GM19035 (cell line): ENCODE measurements around the gene NDST1.
"Not testable (repeated sequence)": the region's sequence is repeated elsewhere in the genome, so short reads cannot be mapped to it uniquely, and the experiment has no call there.

ENCODE experiments used
- ATAC-seq: cut with Tn5 transposase; IDR thresholded peaks from one replicate; pipeline ENCODE4 v1.9.1; 2021; ENCODE audit not compliant: unreplicated experiment

The NDST1 gene

DNA sequence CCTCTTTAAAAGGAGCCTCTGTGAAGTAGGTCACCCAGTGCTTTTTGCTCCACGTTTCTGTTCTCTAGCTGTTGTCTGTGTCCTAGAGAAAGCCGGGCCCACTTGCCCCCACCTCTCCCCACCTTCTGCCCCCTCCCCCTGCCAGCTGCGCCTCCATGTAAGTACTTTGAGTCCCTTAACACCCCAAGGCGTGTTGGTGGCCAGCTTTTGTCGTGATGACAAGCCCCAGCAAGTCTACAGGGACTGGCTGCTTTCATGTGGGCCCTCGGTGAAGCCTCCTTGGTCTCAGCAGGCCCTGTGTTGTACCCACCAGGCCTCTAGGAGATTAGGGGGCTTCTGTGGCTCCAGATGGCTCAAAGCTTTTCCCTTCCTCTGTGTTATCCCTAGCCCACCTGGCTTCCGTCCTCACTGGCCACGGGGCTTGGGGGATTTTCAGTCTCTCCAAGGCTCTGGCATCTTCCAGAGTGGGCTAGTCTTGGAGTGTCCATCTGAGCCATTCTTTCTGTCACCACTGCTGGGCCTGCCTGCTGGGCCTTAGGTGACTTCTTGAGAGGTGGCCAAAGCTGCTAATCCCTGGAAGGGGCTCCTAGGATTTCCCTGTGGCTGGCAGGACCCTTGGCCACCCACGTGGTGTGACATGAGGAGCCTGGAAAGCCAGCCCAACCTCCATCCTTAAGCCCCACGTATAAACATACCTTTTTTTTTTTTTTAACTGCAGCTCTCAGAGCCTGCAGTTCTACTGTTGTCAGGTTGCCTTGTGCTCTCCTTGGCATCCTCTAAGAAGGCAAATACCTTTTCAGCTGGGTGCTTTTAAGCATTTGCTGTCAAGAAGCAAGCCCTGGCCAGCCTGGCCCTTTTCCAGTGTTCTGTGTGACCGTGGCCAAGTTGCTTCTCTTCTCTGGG lies 1.1 kb upstream of the NDST1 start:
- ATAC-seq: no peak

DNA sequence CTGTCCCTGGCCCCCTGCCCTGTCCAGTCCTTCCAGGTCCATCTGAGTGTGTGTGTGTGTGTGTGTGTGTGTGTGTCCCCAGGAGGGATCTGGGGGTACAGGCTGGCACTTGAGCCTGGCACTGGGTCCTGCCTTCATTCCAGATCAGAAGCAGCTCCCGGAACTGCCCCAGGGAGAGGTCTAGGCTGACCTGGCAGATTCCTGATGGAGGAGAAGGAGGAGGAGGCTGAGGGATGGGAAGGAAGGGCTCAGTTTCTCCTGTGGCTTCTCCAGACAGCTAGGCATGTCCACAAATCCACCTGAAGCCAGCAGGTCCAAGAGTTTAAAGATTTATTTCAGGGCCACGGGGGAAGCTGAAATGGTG lies 328 bp downstream of the NDST1 start:
- no peak for ATAC-seq

DNA sequence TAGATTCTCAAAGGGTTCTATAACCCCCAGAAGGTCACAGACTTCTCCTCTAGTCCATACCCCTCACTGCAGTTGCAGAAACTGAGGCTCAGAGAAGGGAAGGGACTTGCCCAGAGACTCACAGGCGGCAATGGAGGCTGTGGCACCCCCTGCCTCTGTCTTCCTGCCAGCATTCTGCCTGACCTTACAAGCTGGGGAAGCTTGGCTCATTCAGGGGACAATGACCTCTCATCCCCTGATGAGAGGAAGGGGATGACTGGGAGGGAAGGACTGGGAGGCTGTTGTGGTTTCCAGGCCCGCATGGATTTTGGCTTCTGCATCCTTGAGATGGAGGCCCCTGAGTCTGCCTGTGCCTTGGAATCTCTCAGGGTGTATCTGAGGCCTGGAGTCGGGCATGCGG lies 897 bp downstream of the NDST1 start:
- ATAC-seq: no peak

DNA sequence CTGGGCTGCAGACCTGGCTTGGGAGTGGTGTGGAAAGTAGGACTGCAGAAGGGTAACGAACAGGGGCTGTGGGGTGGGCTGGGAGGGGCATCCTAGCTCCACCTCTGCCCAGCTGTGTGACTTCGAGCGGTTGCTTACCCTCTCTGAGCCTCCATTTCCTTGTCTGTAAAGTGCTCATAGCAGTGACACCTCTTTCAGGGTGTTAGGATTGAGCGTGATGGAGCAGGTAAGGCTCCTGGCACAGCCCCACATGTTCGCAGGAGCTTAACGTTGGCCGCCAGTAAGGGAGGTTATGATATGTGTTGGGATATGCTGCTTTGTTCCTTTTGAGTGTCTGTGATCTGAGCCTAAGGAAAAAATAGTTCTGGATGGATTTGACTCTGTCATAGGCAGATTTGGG lies 2.1 kb downstream of the NDST1 start:
- ATAC-seq: no peak

DNA sequence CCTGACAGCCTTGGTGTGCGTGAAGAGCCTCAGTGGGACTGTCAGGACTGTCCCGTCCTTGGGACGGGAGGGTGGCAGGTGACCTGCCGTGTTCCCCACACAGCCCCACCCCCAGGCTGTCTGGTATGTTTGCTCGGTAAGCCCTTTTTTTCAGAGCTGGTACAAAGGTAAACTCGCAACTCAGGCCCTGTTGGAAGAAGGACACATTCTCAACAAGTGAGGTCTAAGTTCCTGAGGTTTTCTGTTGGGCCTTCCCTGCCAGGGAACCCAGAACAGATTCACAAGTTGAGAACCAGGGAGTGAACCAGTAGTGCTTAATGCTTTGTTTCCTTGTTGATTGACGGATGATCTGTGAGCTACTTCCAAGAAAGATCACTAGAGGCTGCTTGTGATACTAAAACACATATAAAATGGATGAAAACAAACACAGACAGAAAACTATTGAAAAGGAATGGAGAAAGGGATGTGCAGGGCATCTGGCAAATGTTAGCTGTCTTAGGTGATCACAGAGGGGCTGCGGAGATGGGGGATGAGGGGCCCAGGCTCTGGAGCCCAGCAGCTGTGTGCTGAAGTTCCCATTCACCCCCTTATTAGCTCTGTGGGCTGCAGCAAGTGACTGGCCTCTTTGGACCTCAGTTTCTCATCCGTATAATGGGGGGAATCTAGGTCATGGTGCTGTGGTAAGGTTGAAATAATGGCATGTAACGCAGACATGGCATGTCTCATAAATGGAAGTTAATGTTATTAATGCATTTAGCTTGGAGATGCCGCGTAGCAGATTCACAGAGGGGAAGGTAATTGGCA lies 2.7 kb downstream of the NDST1 start:
- no peak for ATAC-seq

DNA sequence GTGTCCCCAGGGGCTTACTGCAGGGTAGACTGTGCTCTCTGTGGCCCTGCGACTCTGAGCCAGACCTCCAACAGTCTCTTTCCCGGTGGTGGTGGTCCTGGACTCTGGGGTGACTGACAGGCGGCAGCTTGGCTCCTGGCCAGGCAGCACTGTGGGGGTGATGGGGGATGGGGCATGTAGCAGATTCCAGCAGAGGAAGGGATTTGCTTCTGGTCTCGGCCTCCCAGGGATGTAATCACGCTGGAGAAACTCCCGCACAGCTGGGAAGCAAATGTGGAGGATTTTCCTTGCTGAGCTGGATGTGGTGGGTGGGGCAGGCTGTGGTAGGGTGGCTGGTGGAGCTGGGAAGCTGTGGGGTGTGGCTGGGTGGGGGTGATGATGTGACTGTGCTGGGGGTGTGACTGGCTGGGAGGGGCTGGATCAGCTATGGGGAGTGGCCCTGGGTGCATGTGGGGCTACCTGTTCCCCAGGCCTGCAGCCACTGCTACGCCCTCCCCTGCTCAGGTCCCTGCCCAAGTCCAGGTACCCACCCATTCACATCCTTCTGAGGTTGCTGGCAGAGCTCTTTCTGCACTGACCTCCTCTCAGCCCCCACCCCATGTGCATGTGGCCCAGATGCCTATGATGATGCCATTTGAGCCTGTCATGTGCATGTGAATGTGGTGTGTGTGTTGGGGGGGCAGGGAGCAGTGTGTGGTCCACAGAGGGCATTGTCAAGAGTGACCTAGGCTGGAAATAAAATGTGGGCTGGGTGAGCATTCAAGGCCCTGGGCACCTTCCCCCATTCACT lies 3.8 kb downstream of the NDST1 start:
- no peak for ATAC-seq

DNA sequence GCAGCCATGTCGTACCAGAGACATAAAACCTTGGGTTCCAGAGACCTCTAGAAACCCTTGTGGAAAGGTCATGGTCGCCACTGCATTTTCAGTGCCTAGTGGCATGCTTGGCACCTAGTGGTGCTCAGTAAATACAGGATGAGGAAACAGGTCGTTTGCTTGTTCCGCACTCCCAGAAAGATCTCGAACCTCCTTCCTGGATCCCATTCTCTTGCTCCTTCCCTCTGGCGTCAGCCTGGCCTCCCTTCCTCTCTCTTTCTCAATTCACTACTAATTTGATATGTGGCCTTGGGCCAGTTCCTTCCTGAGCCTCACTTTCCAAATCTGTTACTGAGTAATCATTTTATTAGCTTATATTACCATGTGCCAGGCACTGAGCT lies 4.4 kb downstream of the NDST1 start:
- no peak for ATAC-seq

DNA sequence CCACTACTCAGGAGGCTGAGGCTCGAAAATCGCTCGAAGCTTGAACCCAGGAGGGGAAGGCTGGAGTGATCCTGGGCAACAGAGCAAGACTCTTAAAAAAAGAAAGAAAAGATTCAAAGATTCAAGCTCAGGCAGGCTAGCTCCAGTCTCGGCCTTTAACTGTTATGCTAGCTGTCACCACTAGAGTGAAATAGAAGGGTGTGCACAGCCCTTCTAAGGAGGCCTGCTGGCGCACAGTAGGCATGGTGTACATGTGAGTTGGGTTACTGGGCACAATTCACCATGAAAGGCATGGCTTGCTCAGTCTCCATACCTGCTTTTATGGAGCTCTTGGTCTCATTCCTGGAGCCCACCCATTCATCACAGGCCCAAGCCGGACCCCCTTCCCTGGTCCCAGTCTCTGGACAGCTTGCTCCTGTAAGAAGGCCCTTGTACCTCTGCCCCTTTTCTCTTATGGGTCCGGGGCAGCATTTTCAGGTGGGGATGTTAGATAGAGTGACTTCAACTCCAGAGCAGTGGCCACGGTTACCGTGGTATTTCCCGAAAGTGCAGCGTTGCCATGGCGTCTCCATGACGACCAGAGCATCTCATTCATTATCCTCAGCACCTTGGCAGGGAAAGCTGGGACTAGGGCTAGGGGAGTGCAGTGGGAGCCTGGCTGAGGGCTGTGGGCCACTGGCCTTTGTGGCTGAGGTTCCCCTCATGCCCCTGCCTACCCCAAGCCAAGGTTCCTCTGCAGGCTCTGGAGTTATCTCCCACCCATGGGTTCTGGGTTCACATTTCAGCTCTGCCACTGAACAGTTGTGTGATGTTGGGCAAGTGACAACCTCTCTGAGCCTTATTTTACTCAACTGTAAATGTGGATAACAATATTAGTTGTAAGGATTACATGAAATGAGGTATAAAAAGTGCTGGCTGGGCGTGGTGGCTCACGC lies 5.7 kb downstream of the NDST1 start:
- ATAC-seq: no peak

DNA sequence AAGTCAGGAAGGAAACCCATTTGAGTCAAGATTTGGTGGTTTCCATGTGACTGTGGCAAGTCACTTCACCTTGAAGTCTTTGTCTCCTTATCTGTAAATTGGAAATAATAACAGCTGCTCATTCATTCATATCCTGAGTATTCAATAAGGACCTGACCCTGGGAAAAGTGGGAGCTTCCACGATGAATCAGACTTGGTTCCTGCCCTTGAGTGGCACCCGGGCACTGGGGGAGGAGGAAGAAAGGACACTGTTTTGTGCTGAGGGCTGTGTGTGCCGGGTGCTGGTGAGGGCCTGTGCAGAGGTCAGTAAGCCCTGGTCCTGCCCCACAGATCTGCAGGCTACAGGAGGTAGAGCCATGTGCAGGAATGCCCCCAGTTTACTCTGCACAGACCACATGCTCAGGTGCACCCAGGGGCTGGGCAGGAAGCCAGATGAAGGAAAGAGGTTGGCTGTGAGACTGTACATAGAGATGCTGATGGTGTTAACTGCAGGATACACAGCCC lies 6.8 kb downstream of the NDST1 start:
- ATAC-seq: no peak

DNA sequence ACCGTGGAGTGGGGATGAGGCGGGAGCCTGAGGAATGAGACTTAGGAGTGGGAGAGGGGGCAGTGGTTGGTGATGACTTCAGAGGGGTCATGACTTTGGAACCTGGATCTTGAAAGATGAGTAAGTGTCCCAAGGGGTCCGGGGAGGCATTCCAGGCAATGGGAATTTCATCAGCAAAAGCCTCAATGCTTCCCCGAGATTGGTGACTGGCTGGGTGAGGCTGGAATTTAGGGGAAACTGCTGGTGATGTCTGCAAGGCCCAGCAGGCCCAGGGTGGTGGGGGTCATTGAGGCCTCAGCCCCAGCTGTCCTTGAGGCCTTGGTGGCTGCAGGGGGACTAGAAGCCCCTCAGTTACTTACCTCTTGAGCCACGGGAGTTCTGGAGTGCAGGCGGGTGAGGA lies 7.5 kb downstream of the NDST1 start:
- ATAC-seq: no peak

DNA sequence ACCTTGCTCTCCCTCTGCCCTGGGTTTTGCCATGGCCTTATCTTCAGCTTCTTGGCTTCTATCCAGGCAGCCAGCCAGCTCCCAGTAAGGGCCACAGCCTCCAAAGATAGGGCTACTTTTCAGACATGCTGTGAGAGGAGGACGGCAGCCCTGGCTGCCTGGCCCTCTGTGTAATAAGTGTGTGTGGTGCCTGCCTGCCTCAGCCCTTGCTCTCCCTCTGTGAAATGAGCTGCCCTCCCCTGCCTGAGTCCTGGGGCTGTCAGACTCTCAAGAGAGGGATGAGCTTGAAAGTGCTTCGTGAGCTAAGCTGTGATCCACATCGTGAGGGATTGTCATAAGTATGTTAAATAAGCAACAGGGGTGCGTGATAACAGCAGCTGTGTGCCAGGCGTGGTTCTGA lies 8.1 kb downstream of the NDST1 start:
- no peak for ATAC-seq

DNA sequence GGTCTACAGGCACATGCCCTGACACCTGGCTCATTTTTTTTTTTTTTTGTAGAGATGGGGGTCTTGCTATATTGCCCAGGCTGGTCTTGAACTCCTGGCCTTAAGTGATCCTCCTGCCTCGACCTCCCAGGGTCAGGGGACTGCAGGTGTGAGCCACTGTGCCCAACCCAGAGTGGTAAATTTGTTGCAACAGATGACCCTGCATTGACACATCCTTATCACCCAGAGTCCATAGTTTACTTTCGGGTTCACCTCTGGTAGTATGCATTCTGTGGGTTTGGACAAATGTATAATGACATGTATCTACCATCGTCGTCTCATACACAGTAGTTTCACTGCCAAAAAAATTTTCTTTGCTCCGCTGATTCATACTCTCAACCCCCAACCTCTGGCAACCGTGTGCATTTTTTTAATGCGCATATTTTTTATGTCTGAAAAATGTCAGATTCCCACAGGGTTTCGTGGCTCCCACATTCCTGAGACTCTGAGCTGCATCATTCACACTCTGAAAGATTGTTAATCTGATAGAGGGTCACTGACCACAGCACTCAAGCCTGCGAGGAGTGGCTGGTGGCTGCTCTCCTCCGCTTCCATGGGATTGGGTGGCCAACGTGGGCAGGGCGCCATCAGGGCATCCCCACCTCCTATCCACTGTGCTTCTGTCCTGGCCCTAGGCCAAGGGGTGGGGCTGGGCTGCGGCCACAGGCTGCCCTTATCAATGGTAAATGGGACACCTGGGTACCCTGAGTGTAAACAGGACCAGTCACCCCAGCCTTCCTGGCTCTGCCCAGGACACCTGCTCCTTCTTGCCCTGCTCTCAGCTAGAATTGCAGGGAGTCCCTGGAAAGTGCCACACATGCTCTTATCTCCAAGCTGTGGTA lies 9.6 kb downstream of the NDST1 start:
- no peak for ATAC-seq

DNA sequence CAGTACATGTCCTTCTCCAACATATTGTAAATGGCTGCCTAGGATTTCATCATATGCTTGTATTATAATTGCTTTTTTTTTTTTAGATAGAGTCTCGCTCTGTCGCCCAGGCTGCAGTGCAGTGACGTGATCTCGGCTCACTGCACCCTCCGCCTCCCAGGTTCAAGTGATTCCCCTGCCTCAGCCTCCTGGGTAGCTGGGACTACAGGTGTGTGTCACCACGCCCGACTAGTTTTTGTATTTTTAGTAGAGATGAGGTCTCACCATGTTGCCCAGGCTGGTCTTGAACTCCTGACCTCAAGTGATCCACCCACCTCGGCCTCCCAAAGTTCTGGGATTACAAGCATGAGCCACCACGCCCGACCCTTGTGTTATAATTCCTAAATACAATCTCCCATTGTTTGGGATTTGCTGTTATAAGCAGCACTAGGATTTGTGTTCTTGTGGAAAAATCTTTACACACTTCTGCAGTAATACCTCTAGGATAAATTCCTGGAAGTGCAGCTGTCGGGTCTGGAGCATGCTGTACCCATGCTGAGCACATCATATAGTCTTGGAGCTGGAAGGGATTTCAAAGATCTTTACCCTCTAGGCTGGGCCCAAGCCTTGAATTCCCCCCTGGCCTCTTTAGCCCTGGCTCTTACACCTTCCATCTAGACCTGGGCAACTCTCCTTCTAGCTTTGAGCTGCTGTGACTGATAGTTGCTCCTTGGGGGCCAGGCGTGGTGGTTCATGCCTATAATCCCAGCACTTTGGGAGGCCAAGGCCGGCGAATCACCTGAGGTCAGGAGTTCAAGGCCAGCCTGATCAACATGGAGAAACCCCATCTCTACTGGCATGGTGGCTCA lies 11.0 kb downstream of the NDST1 start:
- not testable (repeated sequence) for ATAC-seq

DNA sequence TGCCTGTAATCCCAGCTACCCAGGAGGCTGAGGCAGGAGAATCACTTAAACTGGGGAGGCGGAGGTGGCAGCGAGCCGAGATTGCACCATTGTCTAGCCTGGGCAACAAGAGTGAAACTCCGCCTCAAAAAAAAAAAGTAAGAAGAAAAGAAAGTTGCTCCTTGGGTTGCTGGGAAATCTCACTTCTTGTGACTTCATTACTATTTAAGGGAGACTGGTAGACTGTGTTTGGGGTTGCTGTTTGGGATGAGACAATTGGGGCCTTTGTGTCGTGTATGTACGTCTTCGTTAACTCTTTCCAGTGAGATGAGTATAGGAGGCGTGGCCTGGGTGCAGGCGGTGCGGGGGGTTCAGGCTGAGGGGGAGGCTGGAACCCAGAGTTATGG lies 11.6 kb downstream of the NDST1 start:
- ATAC-seq: no peak

DNA sequence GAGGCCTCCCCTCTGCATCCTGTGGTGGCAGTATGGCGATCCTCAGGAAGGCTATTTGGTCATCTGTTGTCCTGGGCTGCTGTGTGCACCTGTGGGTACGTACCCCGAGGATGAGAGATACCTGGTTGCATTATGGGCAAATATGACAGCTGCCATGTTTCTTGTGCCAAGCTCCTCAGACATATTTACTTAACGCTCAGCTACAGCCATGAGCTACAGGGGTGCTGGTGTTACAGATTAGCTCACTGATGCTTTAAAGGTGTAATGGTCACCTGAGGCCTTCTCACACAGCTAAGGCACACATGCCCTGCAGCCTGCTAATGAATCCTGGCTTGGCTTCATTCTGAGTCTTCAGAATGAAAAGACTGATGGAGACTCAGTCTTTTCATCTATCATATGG lies 12.0 kb downstream of the NDST1 start:
- ATAC-seq: no peak

DNA sequence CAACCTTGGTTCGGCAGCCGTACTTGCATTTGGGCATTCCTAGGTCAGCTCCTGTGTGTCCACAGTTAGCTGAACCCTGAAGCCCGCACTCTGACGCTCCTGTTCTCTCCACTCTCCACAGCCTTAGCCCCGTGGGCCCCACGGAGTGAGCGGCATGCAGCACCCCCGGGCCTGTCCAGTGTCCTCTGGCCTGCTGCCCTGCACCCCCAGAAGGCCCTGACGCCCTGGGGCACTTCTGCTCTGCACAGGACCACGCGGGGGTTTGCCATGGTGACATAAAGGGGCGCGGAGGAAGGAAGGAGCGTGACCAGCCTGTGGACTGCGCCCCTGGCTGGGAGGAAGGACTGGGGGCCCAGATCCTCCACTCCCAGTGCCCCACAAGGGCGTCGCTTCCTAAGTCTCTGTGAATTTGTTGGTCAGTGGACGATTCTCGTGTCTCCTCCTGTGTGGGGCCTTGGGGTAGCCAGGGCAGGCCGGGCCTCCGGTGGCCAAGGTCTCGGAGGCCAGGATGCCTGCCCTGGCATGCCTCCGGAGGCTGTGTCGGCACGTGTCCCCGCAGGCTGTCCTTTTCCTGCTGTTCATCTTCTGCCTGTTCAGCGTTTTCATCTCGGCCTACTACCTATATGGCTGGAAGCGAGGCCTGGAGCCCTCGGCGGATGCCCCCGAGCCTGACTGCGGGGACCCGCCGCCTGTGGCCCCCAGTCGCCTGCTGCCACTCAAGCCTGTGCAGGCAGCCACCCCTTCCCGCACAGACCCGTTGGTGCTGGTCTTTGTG lies 13.0 kb downstream of the NDST1 start:
- no peak for ATAC-seq

DNA sequence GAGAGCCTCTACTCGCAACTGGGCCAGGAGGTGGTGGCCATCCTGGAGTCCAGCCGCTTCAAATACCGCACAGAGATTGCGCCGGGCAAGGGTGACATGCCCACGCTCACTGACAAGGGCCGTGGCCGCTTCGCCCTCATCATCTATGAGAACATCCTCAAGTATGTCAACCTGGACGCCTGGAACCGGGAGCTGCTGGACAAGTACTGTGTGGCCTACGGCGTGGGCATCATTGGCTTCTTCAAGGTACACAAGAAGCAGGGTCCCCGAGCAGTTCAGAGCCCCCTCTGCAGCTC lies 13.5 kb downstream of the NDST1 start:
- ATAC-seq: no peak

DNA sequence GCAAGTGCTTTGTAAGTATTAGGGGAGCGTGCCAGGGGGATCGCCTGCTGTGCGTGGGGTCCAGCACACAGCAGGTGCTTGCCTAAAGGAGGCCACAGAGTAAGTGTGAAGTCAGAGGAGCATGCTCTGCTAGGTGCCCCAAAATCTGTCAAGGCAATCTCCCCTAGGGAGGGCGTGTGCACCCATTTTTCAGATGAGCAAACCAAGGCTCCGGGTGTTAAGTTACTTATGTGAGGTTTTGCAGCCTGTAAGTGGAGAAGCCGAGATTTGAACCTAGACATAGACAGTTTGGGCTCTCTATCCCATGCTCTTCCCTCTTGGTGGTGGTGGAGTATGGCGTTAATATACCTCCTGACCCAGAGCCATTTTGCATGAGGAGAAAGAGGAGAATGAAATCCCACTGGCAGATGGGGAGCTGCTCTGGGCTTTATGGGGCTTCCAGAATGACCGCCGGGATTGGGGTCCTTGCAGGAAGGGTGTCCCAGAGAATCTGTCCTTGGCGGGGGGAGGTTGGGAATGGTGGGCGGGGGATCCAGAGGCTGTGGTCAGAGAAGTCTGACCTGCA lies 14.1 kb downstream of the NDST1 start:
- no peak for ATAC-seq
